Thoracic aorta endothelial cell (primary cell): ENCODE measurements around the gene FAM221B. TPM values are rescaled to one million over a fixed set of nuclear protein-coding genes. Genes with fewer than 3 reads are reported as not detected.

Experiments used
- small RNA-seq: library from RNA; depleted of rRNA; stranded (forward); fragments of <200 nt; gene quantifications from one replicate; pipeline ENCODE3, GENCODE V24; 2012
- total RNA-seq: library from RNA; depleted of rRNA; stranded (reverse); fragments of >200 nt; gene quantifications from 2 replicates; pipeline ENCODE4 v1.2.3, GENCODE V29; 2012

FAM221B gene, protein sequence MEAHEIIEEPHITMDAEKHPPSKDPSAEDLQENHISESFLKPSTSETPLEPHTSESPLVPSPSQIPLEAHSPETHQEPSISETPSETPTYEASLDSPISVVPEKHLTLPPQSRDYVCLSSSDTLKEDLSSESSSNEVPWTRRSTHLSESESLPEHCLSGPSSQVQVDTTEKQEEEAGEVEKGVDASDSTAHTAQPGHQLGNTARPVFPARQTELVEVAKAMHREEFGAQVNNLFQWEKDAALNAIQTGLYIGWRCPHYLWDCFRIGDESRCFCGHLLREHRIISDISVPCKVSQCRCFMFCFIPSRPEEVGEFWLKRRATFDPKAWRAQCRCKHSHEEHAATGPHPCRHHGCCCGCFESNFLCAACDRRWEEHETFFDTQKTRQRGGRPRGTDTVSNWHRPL
- total RNA-seq: not detected in 2 replicates

DNA sequence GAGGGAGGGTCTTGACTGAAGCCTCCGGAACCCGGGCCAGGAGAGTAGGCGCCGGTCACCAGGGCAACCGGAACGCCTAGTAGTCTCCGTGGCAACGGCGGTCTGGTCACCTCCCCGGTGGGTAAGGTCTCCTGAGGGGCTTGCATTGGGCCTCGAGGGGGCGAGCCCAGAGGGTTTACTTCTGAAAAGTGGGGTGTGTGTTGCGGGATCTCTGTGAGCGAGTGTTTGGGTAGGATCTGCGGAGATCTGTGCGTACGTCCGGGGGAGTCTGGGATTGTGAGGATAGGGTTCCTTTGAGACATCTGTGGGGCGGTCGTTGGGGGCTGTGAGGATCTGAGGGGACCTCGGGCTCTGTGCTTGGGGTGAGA is at the start of gene FAM221B:
Gene FAM221B (minus strand): TSS at position 17 of the 368 bp plus-strand sequence. CDS start 2,571 bp downstream, outside the sequence.

GRCh38 chr9:35870351-35870923 is 41.9 kb upstream of the FAM221B start, which contains the start of gene OR13J1:
OR13J1 (minus strand) TSS chr9:35870401; CDS start chr9:35870401, 0 bp downstream.

GRCh38 chr9:35829084-35829763 is 692 bp upstream of the FAM221B start, which contains the start of gene TMEM8B:
TMEM8B (plus strand) TSS chr9:35829228; CDS start chr9:35829448, 220 bp downstream.

GRCh38 chr9:35814841-35815543 is 13.5 kb downstream of the FAM221B start, which contains the start of gene HINT2:
HINT2 (minus strand) TSS chr9:35815042; CDS start chr9:35814979, 63 bp downstream.

GRCh38 chr9:35812025-35812602 is 16.4 kb downstream of the FAM221B start, which contains the start of gene SPAG8:
SPAG8 (minus strand) TSS chr9:35812262; CDS start chr9:35812147, 115 bp downstream.

DNA sequence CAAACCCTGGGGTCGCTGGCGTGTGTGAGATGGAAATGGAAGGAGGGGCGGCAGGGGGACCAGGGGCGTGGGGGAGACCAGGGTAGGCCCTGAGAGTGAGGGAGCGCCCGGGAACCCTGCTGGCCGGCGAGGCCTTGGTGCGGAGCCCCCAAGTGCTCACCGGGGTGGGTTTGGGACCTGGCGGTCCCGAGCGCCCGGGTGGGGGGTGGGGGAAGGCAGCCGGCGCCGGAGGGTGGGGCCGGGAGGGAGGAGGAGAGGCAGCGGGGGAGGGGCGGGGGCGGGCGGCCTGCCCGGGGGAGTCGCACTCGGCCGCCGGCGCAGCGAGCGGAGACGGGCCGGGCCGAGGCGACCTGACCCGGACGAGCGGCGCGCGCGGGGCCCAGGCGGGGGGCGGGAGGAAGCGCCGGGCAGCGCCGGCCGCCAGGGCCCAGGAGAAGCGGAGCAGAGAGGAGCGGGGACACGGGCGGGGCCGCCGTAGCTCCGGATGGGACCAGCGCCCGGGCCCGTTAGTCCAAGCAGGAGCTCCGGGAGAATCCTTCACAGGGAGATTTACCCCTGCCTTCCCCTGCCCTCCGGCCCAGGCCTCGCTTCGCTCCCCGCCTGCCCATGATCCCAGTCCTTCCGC is 37.1 kb downstream of the FAM221B start, which contains the start of gene NPR2:
Gene NPR2 (plus strand): TSS at position 295 of the 625 bp plus-strand sequence. CDS start 818 bp downstream, outside the sequence.

Small RNA genes lying within 50 kb of the gene (small RNA-seq; reads per million reads assigned to genes)
- not detected for gene HINT2

Other genes starting within 250 kb of the FAM221B start
- gene TESK1, start 223.5 kb downstream of the FAM221B start, total RNA-seq: 6.4 and 9.0 TPM in 2 replicates
- gene CD72, start 210.3 kb downstream of the FAM221B start, total RNA-seq: not detected in 2 replicates
- gene SIT1, start 177.8 kb downstream of the FAM221B start, total RNA-seq: not detected in 2 replicates
- 17,175 and 23,866 TPM in 2 replicates for gene RMRP, start 170.7 kb downstream of the FAM221B start, total RNA-seq
- 6.7 and 7.0 TPM in 2 replicates for gene CCDC107, start 170.4 kb downstream of the FAM221B start, total RNA-seq
- 1.5 and 4.2 TPM in 2 replicates for gene ARHGEF39, start 163.5 kb downstream of the FAM221B start, total RNA-seq
- 0.14 TPM in 1 of 2 replicates, not detected in the other for gene CA9, start 154.8 kb downstream of the FAM221B start, total RNA-seq
- 122 and 178 TPM in 2 replicates for gene TPM2, start 138.8 kb downstream of the FAM221B start, total RNA-seq
- gene TLN1, start 96.5 kb downstream of the FAM221B start, total RNA-seq: 359 and 362 TPM in 2 replicates
- 40.8 and 60.0 TPM in 2 replicates for gene CREB3, start 96.1 kb downstream of the FAM221B start, total RNA-seq
- 107 and 117 TPM in 2 replicates for gene GBA2, start 79.5 kb downstream of the FAM221B start, total RNA-seq
- gene RGP1, start 79.4 kb downstream of the FAM221B start, total RNA-seq: 14.2 and 18.5 TPM in 2 replicates
- gene MSMP, start 74.5 kb downstream of the FAM221B start, total RNA-seq: 6.0 and 10.2 TPM in 2 replicates
- gene NPR2, start 37.1 kb downstream of the FAM221B start, total RNA-seq: 13.7 and 17.1 TPM in 2 replicates
- 0.13 and 0.22 TPM in 2 replicates for gene SPAG8, start 16.5 kb downstream of the FAM221B start, total RNA-seq
- gene HINT2, start 13.7 kb downstream of the FAM221B start, total RNA-seq: 13.9 and 15.2 TPM in 2 replicates
- gene TMEM8B, start 496 bp upstream of the FAM221B start, total RNA-seq: 0.53 and 0.65 TPM in 2 replicates
- gene OR13J1, start 41.7 kb upstream of the FAM221B start, total RNA-seq: not detected in 2 replicates
- gene HRCT1, start 77.5 kb upstream of the FAM221B start, total RNA-seq: 2.0 and 2.7 TPM in 2 replicates
- 10.6 and 17.7 TPM in 2 replicates for gene SPAAR, start 80.8 kb upstream of the FAM221B start, total RNA-seq
- not detected in 2 replicates for gene OR2S2, start 129.4 kb upstream of the FAM221B start, total RNA-seq
- gene RECK, start 208.2 kb upstream of the FAM221B start, total RNA-seq: 22.1 and 22.6 TPM in 2 replicates